ENCODE data around the gene PTGR2.
"Not testable (repeated sequence)": the region's sequence is repeated elsewhere in the genome, so short reads cannot be mapped to it uniquely, and the experiment has no call there.

Gene PTGR2

DNA sequence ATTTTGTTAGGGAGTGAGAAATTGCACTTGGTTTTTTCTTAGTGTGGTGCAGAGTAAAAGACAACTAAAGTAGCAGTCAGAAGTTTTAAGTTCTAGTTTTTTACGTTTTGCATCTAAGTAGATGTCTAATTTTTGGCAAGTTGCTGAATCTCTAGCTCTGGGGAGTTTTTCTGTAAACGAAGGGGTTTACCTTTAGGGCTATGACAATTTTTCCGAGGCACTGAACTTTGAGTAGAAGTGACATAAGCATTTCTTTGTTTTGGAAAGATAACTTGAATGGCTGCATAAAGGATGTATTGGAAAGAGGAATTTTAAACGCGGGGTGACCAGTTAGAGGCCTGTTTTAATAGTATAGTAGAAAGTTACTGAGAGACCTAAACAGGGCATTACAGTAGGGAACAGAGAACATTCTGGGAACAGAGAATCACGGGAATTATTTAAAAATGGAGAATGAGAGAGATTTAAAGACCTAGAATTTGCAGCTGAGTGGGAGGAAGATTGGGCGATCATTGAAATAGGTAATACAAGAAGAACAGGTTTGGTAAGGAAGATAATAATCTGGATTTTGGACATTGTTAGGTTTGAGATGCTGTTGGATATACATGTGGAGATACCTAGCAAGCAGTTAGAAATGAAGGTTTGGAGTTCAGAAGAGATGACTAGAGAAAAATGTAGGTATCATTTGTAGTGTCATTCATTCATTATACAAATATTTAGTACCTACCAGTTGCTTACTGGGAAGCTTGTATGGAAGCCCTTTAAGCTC is 36.2 kb downstream of the PTGR2 start:
- no peak for DNase-seq

- no peak for DNase-seq
Observed at GRCh38 chr14:73888460-73888725, 36.8 kb downstream of the PTGR2 start.

GRCh38 chr14:73888971-73889370 is 37.3 kb downstream of the PTGR2 start:
- no peak for DNase-seq

GRCh38 chr14:73889376-73889775 is 37.7 kb downstream of the PTGR2 start:
- DNase-seq = no peak

- DNase-seq = not testable (repeated sequence)
Observed at GRCh38 chr14:73894180-73894687, 42.6 kb downstream of the PTGR2 start.

GRCh38 chr14:73895939-73896338 is 44.3 kb downstream of the PTGR2 start:
- DNase-seq = no peak

GRCh38 chr14:73896521-73896920 is 44.9 kb downstream of the PTGR2 start:
- DNase-seq = no peak

DNA sequence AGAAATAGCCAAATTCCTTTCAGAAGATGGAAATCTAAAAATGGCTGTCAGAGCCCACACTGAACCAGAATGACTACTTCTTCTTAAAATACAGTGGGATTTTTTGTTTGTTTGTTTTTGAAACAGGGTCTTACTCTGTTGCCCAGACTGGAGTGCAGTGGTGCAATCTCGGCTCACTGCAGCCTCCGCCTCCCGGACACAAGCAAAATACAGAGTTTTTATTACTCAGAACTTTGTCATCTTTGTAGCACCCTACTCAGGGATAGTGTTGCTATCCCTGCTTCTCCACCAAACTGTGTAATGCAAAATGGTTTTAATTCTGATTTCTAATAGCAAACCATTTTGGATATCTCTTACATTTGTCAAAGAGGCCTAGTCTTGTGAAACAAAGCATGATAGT is 51.4 kb downstream of the PTGR2 start:
- DNase-seq = no peak

- DNase-seq = no peak
Observed at GRCh38 chr14:73909681-73910080, 58.0 kb downstream of the PTGR2 start.

DNA sequence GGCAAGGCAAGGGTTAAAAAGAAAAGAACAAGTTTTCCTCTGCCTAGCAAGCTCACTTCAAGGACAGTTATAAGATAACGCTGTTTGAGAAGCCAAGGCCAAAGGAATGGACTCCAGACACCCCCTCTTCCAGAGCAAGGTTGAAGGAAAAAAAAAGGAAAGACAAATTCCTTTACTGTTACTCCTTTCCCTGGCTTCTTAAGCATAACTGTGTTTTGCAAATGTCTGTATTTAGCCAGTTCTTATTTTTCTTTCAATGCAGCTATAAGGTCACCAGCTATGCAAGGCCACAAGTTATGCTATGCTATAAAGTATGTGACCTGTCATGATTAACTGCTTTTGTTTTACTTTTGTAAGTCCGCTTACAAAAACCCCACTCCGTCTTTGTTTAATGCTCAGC is 61.6 kb downstream of the PTGR2 start:
- no peak for DNase-seq

DNA sequence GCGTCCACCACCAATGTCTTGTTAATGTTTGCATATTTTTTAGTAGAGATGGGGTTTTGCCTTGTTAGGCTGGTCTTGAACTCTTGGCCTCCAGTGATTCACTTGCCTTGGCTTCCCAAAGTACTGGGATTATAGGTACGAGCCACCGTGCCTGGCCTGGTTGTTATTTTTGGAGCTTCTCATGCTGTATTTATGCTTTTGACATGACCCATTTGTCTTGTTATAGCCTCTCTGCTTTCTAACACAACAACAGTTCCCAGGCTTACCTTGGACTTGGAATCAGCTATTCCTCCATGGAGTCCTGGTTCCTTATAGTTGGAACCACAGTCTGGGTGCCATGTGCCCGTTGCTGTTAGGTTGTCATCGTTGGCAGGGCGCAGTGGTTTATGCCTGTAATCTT is 64.7 kb downstream of the PTGR2 start:
- no peak for DNase-seq

GRCh38 chr14:73919457-73919856 is 67.8 kb downstream of the PTGR2 start:
- not testable (repeated sequence) for DNase-seq

- DNase-seq = no peak
Observed at GRCh38 chr14:73924337-73924736, 72.7 kb downstream of the PTGR2 start.
